ENCODE data around the gene TBC1D32.

- TF ChIP-seq EP300 (IDR thresholded peaks at IDR 0.05), result no peak
- no peak for TF ChIP-seq POLR2AphosphoS5 (IDR thresholded peaks at IDR 0.05)
- TF ChIP-seq, protein P1, sequence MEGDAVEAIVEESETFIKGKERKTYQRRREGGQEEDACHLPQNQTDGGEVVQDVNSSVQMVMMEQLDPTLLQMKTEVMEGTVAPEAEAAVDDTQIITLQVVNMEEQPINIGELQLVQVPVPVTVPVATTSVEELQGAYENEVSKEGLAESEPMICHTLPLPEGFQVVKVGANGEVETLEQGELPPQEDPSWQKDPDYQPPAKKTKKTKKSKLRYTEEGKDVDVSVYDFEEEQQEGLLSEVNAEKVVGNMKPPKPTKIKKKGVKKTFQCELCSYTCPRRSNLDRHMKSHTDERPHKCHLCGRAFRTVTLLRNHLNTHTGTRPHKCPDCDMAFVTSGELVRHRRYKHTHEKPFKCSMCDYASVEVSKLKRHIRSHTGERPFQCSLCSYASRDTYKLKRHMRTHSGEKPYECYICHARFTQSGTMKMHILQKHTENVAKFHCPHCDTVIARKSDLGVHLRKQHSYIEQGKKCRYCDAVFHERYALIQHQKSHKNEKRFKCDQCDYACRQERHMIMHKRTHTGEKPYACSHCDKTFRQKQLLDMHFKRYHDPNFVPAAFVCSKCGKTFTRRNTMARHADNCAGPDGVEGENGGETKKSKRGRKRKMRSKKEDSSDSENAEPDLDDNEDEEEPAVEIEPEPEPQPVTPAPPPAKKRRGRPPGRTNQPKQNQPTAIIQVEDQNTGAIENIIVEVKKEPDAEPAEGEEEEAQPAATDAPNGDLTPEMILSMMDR (IDR thresholded peaks at IDR 0.05), result no peak
- no peak for TF ChIP-seq POLR2A (IDR thresholded peaks at IDR 0.05)
These were observed 96.4 kb downstream of the TBC1D32 start for GRCh38 chr6:121237859-121238258.
